Vagina (tissue), 2 donors: Measurements from ENCODE around the gene RELL1. TPM values are rescaled to one million over a fixed set of nuclear protein-coding genes. Genes with fewer than 3 reads are reported as not detected.

Source experiments
- DNase-seq, 2 donors: peaks; one replicate each; pipeline ENCODE4 v3.0.0-alpha.2; 2017; ENCODE audit errors: extremely low spot score in 2 of 2
- H3K27ac ChIP-seq: fragments of 200-600 bp; sonication (generic); one replicate; pipeline ENCODE4 v1.5.1; 2019
- H3K27me3 ChIP-seq: fragments of 200-600 bp; sonication (generic); one replicate; pipeline ENCODE4 v1.5.1; 2019
- H3K36me3 ChIP-seq, 2 donors: fragments of 200-600 bp; sonication (generic); one replicate each; pipeline ENCODE4 v1.5.1; 2017 to 2019
- H3K4me1 ChIP-seq: fragments of 200-600 bp; sonication (generic); one replicate; pipeline ENCODE4 v1.5.1; 2019
- H3K4me3 ChIP-seq, 2 donors: fragments of 200-600 bp; sonication (generic); 1 replicate in 1 of 2; 2 replicates in 1 of 2; pipeline ENCODE4 v1.5.1; 2016 to 2019
- H3K9me3 ChIP-seq: fragments of 200-600 bp; sonication (generic); one replicate; pipeline ENCODE4 v1.5.1; 2019
- CTCF ChIP-seq, 3 experiments: fragments of 450-650 bp in 2 of 3; fragments of 200-600 bp in 1 of 3; sonication (generic) in 1 of 3; IDR thresholded peaks; one replicate each; pipeline ENCODE4 v1.5.1; 2017 to 2019; ENCODE audit warnings: antibody characterized with exemption in 3 of 3, mild to moderate bottlenecking in 2 of 3, moderate library complexity in 2 of 3
- POLR2A ChIP-seq, 2 donors: fragments of 450-650 bp; IDR thresholded peaks; one replicate each; pipeline ENCODE4 v1.6.1; 2017; ENCODE audit warnings: antibody characterized with exemption in 2 of 2, mild to moderate bottlenecking in 2 of 2, moderate library complexity in 2 of 2
- POLR2AphosphoS5 ChIP-seq, 2 donors: sonication (generic); formaldehyde crosslinking; IDR thresholded peaks; one replicate each; pipeline ENCODE4 v1.9.0; 2017; ENCODE audit warnings: antibody characterized with exemption in 2 of 2, mild to moderate bottlenecking in 2 of 2, low read depth in 1 of 2; ENCODE audit not compliant: insufficient read depth in 1 of 2
- intact Hi-C: fragments of 100-400 bp; cut with DNase I; formaldehyde crosslinking; loops from one replicate; pipeline ENCODE4 v1.15.1; 2023
- total RNA-seq: library from RNA; depleted of rRNA; stranded (reverse); fragments of >200 nt; gene quantifications from one replicate; pipeline ENCODE4 v1.2.3, GENCODE V29; 2016

RELL1 gene
- total RNA-seq, 1 donor from 2014 or later: 38.8 TPM

DNA sequence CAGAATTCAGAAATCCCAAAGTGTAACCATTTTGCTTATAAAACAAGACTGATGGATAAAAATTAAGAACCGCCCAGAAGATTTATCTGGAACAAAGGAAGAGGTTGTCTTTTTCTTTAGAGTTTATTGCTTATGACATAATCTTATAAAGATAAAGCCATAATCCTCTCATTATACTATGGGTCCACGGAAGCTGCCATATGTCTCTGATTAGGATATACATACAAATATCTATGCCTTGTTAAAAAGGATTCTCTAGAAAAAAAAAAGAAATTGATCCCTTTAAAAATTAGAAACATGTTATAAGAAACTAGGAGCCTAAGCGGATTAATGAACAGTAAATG, 70.5 kb downstream of the RELL1 start:
- Histone ChIP-seq H3K4me1 (no peaks in the 10 kb centered on the region), H3K4me3 (no peak overlapping the region), H3K27ac (no peak overlapping the region), H3K9me3 (no peaks in the 10 kb centered on the region), H3K36me3 (peaks cover 0 to 3% of the 10 kb centered on the region in 2 donors), H3K27me3 (no peaks in the 10 kb centered on the region)
- intact Hi-C loops: no loop called here
- no peak for TF ChIP-seq POLR2AphosphoS5 (IDR thresholded peaks at IDR 0.05; ENCODE audit: insufficient read depth in 1 of 2, low read depth in 1 of 2)
- no peak for TF ChIP-seq POLR2A (IDR thresholded peaks at IDR 0.05)
- TF ChIP-seq CTCF (IDR thresholded peaks at IDR 0.05): no peak
- no peak for DNase-seq

GRCh38 chr4:37615059-37615719, 71.0 kb downstream of the RELL1 start:
- intact Hi-C loops: no loop called here
- Histone ChIP-seq H3K4me3 (no peak overlapping the region), H3K27me3 (no peaks in the 10 kb centered on the region), H3K4me1 (no peaks in the 10 kb centered on the region), H3K36me3 (peaks cover 0 to 3% of the 10 kb centered on the region in 2 donors), H3K9me3 (no peaks in the 10 kb centered on the region), H3K27ac (no peak overlapping the region)
- DNase-seq: no peak
- TF ChIP-seq POLR2AphosphoS5 (IDR thresholded peaks at IDR 0.05; ENCODE audit: insufficient read depth in 1 of 2, low read depth in 1 of 2) (no peak), CTCF (IDR thresholded peaks at IDR 0.05) (no peak), POLR2A (IDR thresholded peaks at IDR 0.05) (no peak)

DNA sequence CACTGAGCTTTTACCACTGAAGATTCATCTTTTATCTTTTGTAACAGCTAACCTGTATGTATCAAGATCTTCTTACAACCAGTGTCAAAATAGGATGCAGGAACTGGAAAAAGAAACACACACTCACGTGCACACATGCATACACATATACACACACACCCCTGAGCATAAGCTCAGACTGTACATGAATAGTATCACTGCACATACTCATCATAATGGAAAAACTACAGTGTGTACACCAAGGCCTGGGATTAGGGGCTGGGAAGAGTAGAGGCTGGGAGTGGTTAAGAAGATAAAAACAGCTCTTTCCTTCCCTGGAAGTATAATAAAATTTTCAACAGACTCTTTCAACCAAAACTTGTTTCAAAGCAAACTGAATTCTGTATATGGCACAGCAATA, 73.4 kb downstream of the RELL1 start:
- TF ChIP-seq CTCF (IDR thresholded peaks at IDR 0.05): no peak
- TF ChIP-seq POLR2AphosphoS5 (IDR thresholded peaks at IDR 0.05; ENCODE audit: insufficient read depth in 1 of 2, low read depth in 1 of 2): no peak
- no peak for TF ChIP-seq POLR2A (IDR thresholded peaks at IDR 0.05)
- Histone ChIP-seq H3K27me3 (no peaks in the 10 kb centered on the region), H3K4me1 (no peaks in the 10 kb centered on the region), H3K36me3 (peaks cover 0 to 7% of the 10 kb centered on the region in 2 donors), H3K4me3 (no peak overlapping the region), H3K27ac (no peak overlapping the region), H3K9me3 (no peaks in the 10 kb centered on the region)
- DNase-seq: no peak
- intact Hi-C loops: no loop called here

DNA sequence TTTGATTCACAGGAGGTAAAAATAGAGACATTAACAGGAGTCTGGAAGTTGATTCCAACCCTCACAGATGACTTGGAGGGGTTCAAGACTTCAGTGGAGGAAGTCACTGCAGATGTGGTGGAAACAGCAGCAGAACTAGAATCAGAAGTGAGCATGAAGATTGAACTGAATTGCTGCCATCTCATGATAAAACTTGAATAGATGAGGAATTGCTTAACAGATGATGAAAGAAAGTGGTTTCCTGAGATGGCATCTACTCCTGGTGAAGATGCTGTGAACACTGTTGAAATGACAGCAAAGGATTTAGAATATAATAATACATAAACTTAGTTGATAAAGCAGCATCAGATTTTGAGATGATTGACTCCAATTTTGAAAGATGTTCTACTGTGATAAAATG, 76.5 kb downstream of the RELL1 start:
- DNase-seq: no peak
- Histone ChIP-seq H3K36me3 (peaks cover 0 to 7% of the 10 kb centered on the region in 2 donors), H3K4me3 (no peak overlapping the region), H3K9me3 (no peaks in the 10 kb centered on the region), H3K27ac (no peak overlapping the region), H3K27me3 (no peaks in the 10 kb centered on the region), H3K4me1 (no peaks in the 10 kb centered on the region)
- intact Hi-C loops: no loop called here
- TF ChIP-seq CTCF (IDR thresholded peaks at IDR 0.05): no peak

- Histone ChIP-seq H3K4me3 (no peak overlapping the region), H3K36me3 (peaks cover 0 to 7% of the 10 kb centered on the region in 2 donors), H3K9me3 (no peaks in the 10 kb centered on the region), H3K27me3 (no peaks in the 10 kb centered on the region), H3K27ac (no peak overlapping the region), H3K4me1 (peaks cover 4% of the 10 kb centered on the region)
- no peak for DNase-seq
- intact Hi-C loops: no loop called here
- TF ChIP-seq POLR2A (IDR thresholded peaks at IDR 0.05) (no peak), CTCF (IDR thresholded peaks at IDR 0.05) (no peak), POLR2AphosphoS5 (IDR thresholded peaks at IDR 0.05; ENCODE audit: insufficient read depth in 1 of 2, low read depth in 1 of 2) (no peak)
Observed at GRCh38 chr4:37607018-37607417, 79.2 kb downstream of the RELL1 start.
